Activated CD4-positive, alpha-beta T cell treated with anti-CD3 and anti-CD28 coated beads, Interleukin-2, amount 50 U/mL, for 16 hours (primary cell): ENCODE results near the gene POU3F1.
A peak's percentile ranks its signal among the peaks of the same experiment; 100 is the strongest.
"Not testable (repeated sequence)": the region's sequence is repeated elsewhere in the genome, so short reads cannot be mapped to it uniquely, and the experiment has no call there.

ENCODE experiments used
- DNase-seq: peaks from one replicate; pipeline ENCODE4 v3.0.0-alpha.2; 2020

Gene POU3F1

DNA sequence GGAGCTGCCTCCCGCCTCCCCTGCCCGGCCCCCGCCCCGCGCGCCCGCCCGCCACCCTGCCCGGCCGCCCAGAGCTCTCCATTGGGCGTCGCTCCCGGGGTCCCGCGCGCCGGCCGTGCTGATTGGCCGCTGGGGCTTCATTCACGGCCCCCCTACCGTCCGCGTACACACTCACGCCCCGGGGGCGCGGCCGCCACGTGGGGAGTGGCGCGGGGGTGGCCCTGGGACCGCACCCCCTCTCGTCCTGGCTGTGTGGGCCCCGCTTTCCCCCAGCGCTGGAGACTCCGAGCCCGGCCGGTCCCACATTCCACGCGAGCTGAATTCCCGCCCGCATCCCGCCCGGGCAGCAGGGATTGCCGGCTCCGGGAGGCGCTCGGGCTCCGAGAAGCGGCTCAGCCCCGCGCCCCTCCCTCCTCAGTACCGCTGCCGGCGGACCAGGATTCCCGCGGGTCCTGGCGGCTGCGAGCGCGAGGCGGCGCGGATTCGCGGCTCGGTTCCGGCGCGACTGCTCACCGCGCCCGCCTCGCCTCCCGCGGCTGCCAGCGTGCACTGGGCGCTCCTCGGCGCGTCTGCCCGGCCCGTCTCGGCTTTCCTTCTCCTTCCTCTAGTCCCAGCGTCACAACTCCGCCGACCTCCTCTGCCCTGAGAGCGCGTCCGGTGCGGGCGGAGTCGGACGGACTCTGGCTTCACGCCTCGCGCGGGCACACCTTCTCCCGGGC, 450 bp upstream of the POU3F1 start:
- DNase-seq: peak; percentile 80

- no peak for DNase-seq
Observed at GRCh38 chr1:38045401-38046332, 926 bp downstream of the POU3F1 start.

GRCh38 chr1:38044221-38045215, 2.1 kb downstream of the POU3F1 start:
- no peak for DNase-seq

DNA sequence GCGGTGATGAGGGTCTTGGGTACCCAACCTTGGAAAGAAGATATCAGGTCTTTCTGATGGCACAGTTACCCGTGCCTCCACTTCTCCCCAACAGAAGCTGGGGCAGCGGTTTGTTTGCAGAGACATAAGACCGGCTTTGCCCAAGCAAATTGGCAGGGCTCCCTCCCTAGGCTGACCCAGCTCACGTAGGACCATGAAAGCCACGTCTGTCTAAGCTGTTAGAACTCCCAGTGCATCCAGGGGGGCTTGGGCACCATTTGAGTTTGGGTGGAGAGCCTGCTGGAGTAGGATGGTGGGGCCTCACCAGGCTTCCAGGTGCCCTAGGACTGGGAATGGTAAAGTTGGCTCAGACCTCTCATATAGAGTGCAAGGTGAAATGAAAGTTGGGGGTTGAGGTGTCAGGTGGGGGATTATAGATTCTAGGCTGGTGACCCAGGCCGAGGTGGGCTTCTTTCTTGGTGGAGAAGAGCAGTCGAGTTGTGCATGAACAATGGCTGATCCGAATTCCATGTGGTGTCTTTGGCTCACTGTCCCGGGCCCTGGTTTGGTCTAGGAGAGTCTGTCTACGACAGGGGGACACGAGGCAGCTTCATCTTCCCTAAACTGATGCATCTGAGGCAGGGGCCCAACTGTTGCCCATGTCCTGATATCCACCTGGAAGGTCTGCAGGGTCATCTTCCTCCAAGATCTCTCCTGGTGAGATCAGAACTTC, 3.4 kb downstream of the POU3F1 start:
- DNase-seq: no peak

DNA sequence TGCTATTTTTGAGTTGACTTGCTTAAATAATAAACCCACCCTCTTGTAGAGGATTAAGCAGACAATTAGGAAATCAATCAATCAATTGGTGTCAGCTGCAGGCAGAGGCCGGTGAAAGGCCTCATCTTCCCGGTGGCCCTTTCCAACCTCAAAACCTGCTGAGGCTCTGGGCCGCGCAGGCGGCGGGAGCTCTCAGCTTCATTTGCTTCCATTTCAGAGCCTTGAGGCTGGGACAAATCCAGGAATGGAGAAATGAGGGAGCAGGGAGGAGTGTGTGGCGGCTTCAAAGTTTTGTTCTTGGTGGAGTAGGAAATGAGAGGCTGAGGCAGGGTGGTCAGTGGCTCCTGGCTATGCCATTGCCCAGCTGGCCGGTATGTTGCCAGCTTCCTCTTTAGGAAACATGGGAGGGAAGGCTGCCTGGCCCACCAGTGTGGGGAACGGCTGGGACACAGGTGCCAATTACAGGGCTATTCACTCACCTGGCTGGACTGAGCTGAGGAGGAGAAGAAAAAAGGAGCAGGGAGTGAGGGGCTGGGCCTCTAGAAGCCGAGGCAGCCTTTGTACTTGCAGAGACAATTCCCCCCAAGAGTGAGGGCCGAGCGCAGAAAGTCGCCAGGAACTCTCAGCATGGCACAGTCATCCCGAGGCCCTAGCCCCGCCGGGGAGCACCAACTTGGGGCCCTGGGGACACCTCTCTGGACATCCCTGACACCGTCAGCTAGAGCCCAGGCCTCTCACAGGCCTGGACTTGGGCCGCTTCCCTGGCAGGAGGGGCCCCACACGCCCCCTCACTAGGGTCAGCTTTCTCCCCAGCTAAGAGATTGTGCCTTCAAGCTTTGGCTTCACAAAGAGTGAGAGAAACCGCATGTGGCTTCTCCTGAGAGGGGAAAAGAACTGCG, 4.4 kb downstream of the POU3F1 start:
- no peak for DNase-seq

DNA sequence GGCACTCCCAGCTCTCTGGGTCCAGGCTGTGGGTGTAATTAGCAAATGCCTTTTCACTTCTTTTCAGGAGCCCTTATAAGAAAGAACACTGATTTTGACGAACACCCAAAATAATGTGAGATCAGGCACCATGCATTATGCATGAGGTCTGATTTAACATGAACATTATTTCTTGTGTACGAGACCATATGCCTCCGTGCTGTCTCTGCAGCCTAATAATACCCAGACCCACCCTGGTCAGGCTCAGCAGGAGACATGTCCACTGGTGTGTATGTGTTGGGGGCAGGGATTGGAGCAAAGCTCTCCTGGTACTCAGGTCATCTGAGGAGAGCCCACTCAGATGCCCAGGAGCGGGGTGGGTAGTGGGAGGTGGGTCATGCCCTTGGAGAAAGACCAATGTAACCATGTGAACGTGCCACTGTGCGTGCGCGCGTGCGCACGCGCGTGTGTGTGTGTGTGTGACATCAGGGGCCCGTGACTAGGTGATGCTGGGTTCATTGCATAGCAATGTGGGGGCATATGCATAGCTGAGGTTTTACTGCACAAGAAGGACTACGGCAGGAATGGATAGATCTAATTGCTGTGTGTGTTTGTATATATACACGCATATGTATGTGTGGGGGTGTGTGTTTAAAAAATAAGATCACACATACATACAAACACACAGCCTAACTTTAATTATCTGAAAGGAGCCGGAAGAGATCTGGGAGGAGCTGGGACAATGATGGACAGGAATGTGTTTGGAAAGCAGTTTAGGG, 7.1 kb downstream of the POU3F1 start:
- DNase-seq: no peak

DNA sequence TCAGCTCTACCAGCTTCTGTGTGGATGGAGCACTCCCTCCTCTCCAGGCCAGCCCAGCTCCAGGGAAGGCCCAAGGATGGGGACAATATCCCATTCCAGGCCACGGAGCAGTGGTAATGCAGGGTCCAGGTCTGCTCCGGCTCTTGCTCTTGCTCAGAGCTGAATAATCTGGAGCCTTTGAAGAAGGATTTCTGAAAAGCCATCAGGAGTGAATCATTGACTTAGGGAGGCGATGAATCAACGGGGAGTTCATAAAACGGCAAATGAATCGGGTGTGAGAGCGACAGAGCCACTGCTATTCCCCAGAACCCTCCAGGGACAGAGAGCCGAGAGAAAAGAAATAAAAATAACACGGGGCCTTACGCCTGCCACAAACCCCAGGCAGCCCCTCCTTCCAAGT, 7.7 kb downstream of the POU3F1 start:
- no peak for DNase-seq

DNA sequence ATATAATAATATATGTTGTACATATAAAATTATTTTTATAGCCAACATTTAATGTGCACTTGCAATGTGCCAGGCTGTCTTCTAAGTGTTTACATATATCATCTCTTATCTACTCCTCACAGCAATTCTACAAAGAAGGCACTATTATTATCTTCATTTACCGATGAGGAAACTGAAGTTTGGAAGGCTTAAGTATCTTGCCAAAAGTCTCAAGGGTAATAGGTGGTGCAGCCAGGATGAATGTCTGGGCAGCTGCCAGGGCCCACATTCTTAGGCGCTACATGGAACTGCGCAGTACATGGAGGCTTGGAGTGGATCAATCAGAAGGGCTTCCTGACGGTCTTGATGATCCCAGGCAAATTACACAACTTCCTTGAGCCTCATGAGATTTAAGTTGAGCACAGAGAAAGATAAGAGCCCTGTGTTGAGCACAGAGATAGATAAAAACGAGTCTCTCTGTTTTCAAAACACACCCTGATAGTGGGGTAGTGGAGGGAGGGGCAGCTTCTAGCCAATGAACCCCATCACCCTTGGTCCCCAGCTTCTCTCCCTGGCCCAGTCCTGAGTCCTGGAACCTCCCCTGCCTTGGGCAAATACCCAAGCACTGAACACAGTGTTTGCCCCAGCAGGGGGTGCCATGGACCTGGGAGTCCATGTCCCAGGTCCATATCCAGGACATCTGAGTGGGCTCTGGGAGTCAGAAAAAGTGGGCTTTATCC, 9.2 kb downstream of the POU3F1 start:
- DNase-seq: no peak

DNA sequence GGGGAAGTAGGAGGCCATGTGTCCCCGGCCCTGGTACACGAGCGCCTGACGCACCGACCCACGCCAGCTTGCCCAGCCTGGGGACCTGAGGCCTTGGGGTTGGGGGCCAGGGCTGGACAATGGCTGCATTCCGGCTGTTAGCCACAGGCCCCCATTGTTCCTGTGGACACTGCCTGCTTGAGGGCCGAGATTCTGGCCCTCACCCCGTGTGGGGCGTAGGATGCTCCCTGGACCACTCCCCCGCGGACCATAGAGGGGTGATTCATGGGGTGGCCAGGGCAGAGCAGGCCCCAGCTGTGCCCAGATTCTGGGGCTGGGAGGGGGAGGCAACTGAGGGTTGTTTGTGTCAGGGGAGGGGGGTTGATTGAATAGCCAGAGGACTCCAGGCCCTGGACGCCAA, 11.7 kb downstream of the POU3F1 start:
- no peak for DNase-seq

- DNase-seq: not testable (repeated sequence)
Observed at GRCh38 chr1:38032992-38033391, 13.6 kb downstream of the POU3F1 start.

DNA sequence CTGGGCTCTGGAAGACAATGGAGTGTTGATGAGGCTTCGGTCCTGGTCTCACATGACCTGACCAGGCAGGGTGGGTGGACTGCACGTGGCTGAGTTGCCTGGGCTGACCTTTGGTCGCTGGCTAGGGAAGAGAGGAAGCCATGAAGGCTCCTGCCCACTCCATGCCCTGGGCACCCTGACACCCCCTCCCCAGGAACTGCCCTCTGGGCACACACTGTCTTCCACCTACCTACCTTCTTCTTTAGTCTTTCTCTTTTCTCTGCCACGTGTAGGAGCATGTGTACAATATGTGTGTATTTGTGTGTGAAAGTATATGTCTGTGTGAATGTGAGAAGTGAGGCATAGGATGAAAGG, 15.1 kb downstream of the POU3F1 start:
- DNase-seq: no peak

DNA sequence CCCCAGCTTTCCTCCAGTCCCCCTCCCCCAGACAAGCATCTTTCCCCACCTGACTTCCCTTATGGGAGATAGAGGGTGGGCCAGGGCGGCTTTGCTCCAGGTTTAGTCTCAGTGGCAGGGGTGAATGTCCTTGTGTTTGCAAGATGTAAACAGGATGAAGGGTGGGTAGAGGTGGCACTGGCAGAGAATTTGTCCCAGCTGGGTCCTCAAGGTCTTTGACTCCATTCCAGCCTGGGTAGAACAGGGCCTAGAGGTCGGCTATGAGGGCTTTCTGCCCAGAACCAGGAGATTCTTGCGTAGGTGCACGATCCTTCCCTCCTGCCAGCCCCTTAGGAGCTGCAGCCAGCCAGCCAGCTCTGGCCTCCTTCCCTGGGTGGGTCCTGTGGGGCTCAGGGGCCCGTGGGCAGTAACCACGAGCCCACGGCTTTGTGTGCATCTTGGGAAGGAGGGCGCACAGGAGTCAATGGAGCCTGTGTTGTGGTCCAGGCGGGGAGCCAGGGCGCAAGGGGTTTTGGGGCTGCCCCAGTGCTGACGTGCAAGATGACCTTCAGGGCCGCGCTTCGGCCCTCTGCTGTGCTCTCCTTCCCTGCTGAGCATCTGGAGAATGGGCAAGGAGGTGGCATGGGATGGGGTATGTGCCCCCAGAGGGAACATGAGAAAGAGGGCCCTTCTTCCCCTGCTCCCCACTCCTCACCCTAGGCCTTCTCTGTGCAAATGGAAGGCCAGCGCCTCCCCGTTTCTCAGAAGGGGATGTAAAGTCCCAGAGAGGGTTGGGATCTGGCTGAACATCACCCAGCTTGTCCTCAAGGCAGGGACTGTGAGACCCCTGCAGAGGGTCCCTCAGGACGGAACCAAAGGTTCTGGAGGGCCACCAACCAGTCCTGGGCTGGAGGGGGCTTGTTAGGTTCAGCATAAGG, 15.7 kb downstream of the POU3F1 start:
- DNase-seq: no peak

- DNase-seq: peak; percentile 95
Observed at GRCh38 chr1:38029685-38030511, 16.7 kb downstream of the POU3F1 start.

DNA sequence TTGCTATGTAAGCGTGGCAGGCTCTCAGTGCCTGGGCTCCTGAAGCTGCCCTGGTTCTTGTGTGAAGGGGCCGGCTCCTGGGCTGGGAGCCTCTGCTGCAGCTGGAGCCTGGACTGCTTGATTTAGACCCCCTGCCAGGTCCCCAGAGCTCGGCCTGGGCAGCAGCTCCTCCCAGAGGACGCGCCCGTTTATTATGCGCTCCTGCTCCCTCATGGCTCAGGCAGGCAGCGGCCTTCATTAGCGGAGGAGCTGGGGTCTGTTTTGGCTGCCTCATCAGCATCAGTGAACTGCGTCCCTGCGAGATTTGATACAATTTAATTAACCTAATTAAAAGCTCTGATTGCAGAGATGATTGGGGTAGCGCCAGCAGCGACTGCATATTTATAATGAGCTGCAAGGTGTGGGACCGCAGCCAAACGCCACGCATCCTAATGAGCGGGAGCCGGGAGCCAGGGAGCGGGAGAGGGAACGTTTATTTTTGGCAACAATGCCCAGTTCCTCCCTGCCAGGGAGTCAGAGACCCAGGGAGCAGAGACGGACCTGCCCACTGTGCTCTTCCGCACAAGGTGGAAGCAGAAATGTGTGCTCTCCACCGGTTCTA, 17.4 kb downstream of the POU3F1 start:
- DNase-seq: no peak

DNA sequence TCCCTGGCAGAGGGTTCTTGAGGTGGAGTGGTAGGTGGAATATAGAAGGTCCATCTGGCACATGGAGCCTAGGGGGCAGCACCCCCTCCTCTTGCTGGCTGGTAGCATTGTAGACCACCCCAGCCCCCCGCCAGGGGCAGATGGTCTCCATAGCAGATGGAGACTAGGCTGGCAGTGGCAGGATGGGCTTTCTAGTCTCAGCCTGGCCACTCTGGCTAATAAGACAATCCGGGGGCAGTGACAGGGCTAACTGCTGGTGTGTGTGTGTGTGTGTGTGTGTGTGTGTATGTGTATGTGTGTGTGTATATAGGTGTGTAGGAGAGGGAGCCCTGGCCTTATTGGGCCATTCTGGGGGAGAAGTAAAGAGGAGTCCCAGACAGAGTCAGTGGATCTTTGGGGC, 17.9 kb downstream of the POU3F1 start:
- no peak for DNase-seq

GRCh38 chr1:38028105-38028591, 18.4 kb downstream of the POU3F1 start:
- DNase-seq: peak; percentile 93
